ENCODE measurements around the gene AMFR. TPM values are rescaled to one million over a fixed set of nuclear protein-coding genes. Genes with fewer than 3 reads are reported as not detected.

AMFR gene
- total RNA-seq, 1 experiment from 2014 or later: 66.3 TPM

GRCh38 chr16:56329887-56330286, 95.5 kb downstream of the AMFR start:
- H3K27me3 ChIP-seq (ENCODE audit: insufficient read depth, low read length): no peaks in the 10 kb centered on the region
- H2AFZ ChIP-seq (ENCODE audit: low read depth, low read length, poor library complexity, severe bottlenecking): no peak overlapping the region
- DNase-seq (ENCODE audit: low read depth, low spot score) (no peak), ATAC-seq (no peak)
- ChIA-PET CTCF (interaction anchor here (1.0 to 1.3 kb wide), 3 partner anchors 9 to 27 kb away, joined by 3 to 4 read pairs (median 3); no protein-coding TSS in a partner anchor), RAD21 (ENCODE audit: low non-redundant PET in 1 of 2, low total read pairs in 2 of 2, uncharacterized antibody in 2 of 2, unreplicated experiment in 2 of 2) (no interaction called here), POLR2A (no interaction called here)
- H3K79me2 ChIP-seq (ENCODE audit: insufficient read depth, low read length): no peaks in the 10 kb centered on the region
- H3K9me2 ChIP-seq (ENCODE audit: insufficient read depth): no peaks in the 10 kb centered on the region
- no peak overlapping the region for H3K27ac ChIP-seq (ENCODE audit: low read depth, low read length)
- H3K9me3 ChIP-seq (ENCODE audit: control insufficient read depth in 1 of 2, insufficient read depth in 1 of 2, low read depth in 1 of 2, low read length in 2 of 2): no peaks in the 10 kb centered on the region
- no peaks in the 10 kb centered on the region for H4K20me1 ChIP-seq (ENCODE audit: insufficient read depth)
- no peaks in the 10 kb centered on the region for H3K36me3 ChIP-seq (ENCODE audit: control insufficient read depth in 1 of 2, insufficient read depth in 2 of 2, low read length in 2 of 2)
- H3K4me1 ChIP-seq (ENCODE audit: control insufficient read depth in 1 of 2, insufficient read depth in 2 of 2, low read length in 2 of 2): peaks cover 3 to 17% of the 10 kb centered on the region in 2 experiments; a peak in 3 of 4 replicates
- H3K4me3 ChIP-seq (replicated peaks in 1 of 2; ENCODE audit: low read depth in 1 of 2, low read length in 2 of 2): no peak overlapping the region
- no peak for TF ChIP-seq REST (IDR thresholded peaks at IDR 0.05; ENCODE audit: low read depth)
- no peak for TF ChIP-seq SP1 (IDR thresholded peaks at IDR 0.05; ENCODE audit: low read depth)
- no peak for TF ChIP-seq YY1 (IDR thresholded peaks at IDR 0.05; ENCODE audit: extremely low read depth, insufficient replicate concordance, low read depth, low read length)
- no peak for TF ChIP-seq ZFX (IDR thresholded peaks at IDR 0.05)
- TF ChIP-seq SIN3A (IDR thresholded peaks at IDR 0.05; ENCODE audit: low read depth): no peak
- TF ChIP-seq MAX (IDR thresholded peaks at IDR 0.05): no peak
- no peak for TF ChIP-seq CTCF (IDR thresholded peaks at IDR 0.05 in 2 of 3, conservative IDR thresholded peaks at IDR 0.05 in 1 of 3; ENCODE audit: borderline replicate concordance in 1 of 3, insufficient read depth in 1 of 3, low read depth in 2 of 3, low read length in 2 of 3)
- no peak overlapping the region for H3K9ac ChIP-seq (ENCODE audit: low read length)
- no peak overlapping the region for H3K4me2 ChIP-seq (ENCODE audit: low read length)
- no TSS peak for BruUV-seq (replicated peaks)
- intact Hi-C loops (cut with micrococcal nuclease): loop anchor here (10.0 kb wide), 2 partner anchors 375 to 865 kb away; no protein-coding TSS in a partner anchor

All from HCT116 (cell line).